ENCODE data around the gene PPDPF.

GRCh38 chr20:63482021-63482587, 38.5 kb upstream of the PPDPF start:
- no peak for TF ChIP-seq CTCF (IDR thresholded peaks at IDR 0.05; ENCODE audit: extremely low read depth in 1 of 2, insufficient read depth in 1 of 2, low read depth in 1 of 2, low read length in 2 of 2)
- no peak for TF ChIP-seq MAX (IDR thresholded peaks at IDR 0.05; ENCODE audit: insufficient read depth, insufficient read length)
- TF ChIP-seq POLR2AphosphoS5 (IDR thresholded peaks at IDR 0.05; ENCODE audit: insufficient read depth, low read depth, low read length) = no peak
- no peak for TF ChIP-seq GATA2 (IDR thresholded peaks at IDR 0.05; ENCODE audit: insufficient read depth, insufficient read length, low read depth, low read length)
- TF ChIP-seq EZH2 (IDR thresholded peaks at IDR 0.05; ENCODE audit: borderline replicate concordance, low read depth, low read length, severe bottlenecking) = no peak
